ENCODE measurements around the gene SMKR1. TPM values are rescaled to one million over a fixed set of nuclear protein-coding genes. Genes with fewer than 3 reads are reported as not detected.

Gene SMKR1
- total RNA-seq, 1 donor from 2014 or later: not detected

DNA sequence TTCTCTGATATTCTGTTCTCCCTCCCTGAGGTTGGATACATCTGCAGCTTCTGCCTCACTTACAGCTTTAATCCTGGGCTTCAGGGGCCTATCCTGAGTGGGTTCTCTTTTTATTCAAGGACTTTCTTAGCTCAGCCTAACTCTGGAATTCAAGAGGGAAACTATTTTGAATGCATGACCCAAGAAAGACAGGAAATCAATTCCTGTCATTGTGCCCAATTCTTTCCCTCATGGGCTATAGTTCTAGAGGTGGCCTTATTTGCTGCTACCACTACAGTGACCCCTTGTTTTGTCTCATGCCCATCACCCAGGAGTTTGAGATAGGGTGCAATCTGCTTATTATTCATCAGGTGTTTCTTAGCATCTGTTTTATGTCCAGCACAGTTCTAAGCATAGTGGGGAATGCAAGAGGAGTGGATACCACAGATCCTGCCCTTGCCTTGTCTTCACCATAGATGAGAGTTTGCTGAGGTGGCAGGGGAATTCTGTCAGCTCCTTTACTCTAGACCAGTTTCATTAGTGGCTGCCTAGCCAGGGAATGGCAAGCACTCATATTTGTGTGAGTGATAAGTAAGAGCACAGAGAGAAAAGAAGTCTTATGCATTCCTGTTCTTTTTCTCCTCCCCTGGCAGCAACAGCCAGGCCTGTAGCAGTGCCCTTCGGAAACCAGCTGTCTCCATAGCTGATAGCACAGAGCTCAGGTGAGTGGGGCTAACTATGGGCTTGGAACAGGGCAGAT is 48.7 kb upstream of the SMKR1 start:
- Histone ChIP-seq H3K27ac (ENCODE audit: low read depth, low read length) (no peak overlapping the region), H3K36me3 (ENCODE audit: insufficient read depth, low read length) (no peaks in the 10 kb centered on the region), H3K9ac (ENCODE audit: low read length) (no peak overlapping the region), H2AFZ (ENCODE audit: low read depth, low read length) (no peak overlapping the region), H3K4me2 (ENCODE audit: low read length) (no peak overlapping the region), H4K20me1 (ENCODE audit: insufficient read depth, low read length) (no peaks in the 10 kb centered on the region), H3K4me3 (ENCODE audit: insufficient read depth, low read depth, low read length) (no peak overlapping the region), H3K9me3 (ENCODE audit: insufficient read depth, low read depth, low read length) (peaks cover 2% of the 10 kb centered on the region), H3K27me3 (ENCODE audit: insufficient read depth, low read length) (no peaks in the 10 kb centered on the region), H3K79me2 (ENCODE audit: insufficient read depth, low read length) (no peaks in the 10 kb centered on the region), H3K4me1 (ENCODE audit: insufficient read depth, low read length) (no peaks in the 10 kb centered on the region)
- no peaks in the 10 kb centered on the region for H3K27me3 Mint-ChIP-seq (ENCODE audit: low read depth, unreplicated experiment)
- TF ChIP-seq, protein P1, sequence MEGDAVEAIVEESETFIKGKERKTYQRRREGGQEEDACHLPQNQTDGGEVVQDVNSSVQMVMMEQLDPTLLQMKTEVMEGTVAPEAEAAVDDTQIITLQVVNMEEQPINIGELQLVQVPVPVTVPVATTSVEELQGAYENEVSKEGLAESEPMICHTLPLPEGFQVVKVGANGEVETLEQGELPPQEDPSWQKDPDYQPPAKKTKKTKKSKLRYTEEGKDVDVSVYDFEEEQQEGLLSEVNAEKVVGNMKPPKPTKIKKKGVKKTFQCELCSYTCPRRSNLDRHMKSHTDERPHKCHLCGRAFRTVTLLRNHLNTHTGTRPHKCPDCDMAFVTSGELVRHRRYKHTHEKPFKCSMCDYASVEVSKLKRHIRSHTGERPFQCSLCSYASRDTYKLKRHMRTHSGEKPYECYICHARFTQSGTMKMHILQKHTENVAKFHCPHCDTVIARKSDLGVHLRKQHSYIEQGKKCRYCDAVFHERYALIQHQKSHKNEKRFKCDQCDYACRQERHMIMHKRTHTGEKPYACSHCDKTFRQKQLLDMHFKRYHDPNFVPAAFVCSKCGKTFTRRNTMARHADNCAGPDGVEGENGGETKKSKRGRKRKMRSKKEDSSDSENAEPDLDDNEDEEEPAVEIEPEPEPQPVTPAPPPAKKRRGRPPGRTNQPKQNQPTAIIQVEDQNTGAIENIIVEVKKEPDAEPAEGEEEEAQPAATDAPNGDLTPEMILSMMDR (IDR thresholded peaks at IDR 0.05; ENCODE audit: insufficient read depth, low read depth, low read length): no peak
- TF ChIP-seq EZH2 (IDR thresholded peaks at IDR 0.05; ENCODE audit: insufficient read depth, low read length): no peak
- peaks cover 5% of the 10 kb centered on the region for H3K4me1 Mint-ChIP-seq (ENCODE audit: low read depth, unreplicated experiment)
- H3K4me3 Mint-ChIP-seq (ENCODE audit: unreplicated experiment): no peak overlapping the region
- no peak for DNase-seq (ENCODE audit: low read depth)
- H3K9me3 Mint-ChIP-seq (ENCODE audit: unreplicated experiment): peaks cover 7% of the 10 kb centered on the region
- peaks cover 5% of the 10 kb centered on the region for H3K36me3 Mint-ChIP-seq (ENCODE audit: low read depth, unreplicated experiment)
- H3K27ac Mint-ChIP-seq (ENCODE audit: unreplicated experiment): no peak overlapping the region
- FAIRE-seq: no peak

DNA sequence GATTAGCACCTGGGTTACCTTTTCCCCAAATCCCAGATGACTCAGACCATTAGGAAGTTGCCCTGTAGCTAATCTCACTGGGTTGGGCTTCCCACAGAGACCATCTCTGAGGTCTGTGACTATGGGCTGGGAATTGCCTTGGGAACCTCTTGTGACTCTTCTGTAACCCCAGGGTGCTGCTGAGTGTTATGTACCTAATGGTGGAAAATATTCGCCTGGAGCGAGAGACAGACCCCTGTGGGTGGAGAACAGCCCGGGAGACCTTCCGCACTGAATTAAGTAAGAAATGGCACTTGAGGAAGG is 48.1 kb upstream of the SMKR1 start:
- no peak for TF ChIP-seq EZH2 (IDR thresholded peaks at IDR 0.05; ENCODE audit: insufficient read depth, low read length)
- TF ChIP-seq, protein P1 (IDR thresholded peaks at IDR 0.05; ENCODE audit: insufficient read depth, low read depth, low read length): no peak
- Mint-ChIP-seq H3K27me3 (ENCODE audit: low read depth, unreplicated experiment) (no peaks in the 10 kb centered on the region), H3K4me3 (ENCODE audit: unreplicated experiment) (no peak overlapping the region), H3K27ac (ENCODE audit: unreplicated experiment) (no peak overlapping the region), H3K36me3 (ENCODE audit: low read depth, unreplicated experiment) (peaks cover 2% of the 10 kb centered on the region), H3K4me1 (ENCODE audit: low read depth, unreplicated experiment) (peaks cover 5% of the 10 kb centered on the region), H3K9me3 (ENCODE audit: unreplicated experiment) (peaks cover 2% of the 10 kb centered on the region)
- Histone ChIP-seq H3K36me3 (ENCODE audit: insufficient read depth, low read length) (no peaks in the 10 kb centered on the region), H3K27me3 (ENCODE audit: insufficient read depth, low read length) (no peaks in the 10 kb centered on the region), H4K20me1 (ENCODE audit: insufficient read depth, low read length) (no peaks in the 10 kb centered on the region), H3K4me1 (ENCODE audit: insufficient read depth, low read length) (no peaks in the 10 kb centered on the region), H3K79me2 (ENCODE audit: insufficient read depth, low read length) (no peaks in the 10 kb centered on the region), H2AFZ (ENCODE audit: low read depth, low read length) (no peak overlapping the region), H3K9ac (ENCODE audit: low read length) (no peak overlapping the region), H3K4me3 (ENCODE audit: insufficient read depth, low read depth, low read length) (no peak overlapping the region), H3K9me3 (ENCODE audit: insufficient read depth, low read depth, low read length) (no peaks in the 10 kb centered on the region), H3K4me2 (ENCODE audit: low read length) (no peak overlapping the region), H3K27ac (ENCODE audit: low read depth, low read length) (no peak overlapping the region)
- DNase-seq (ENCODE audit: low read depth) (no peak), FAIRE-seq (no peak)

DNA sequence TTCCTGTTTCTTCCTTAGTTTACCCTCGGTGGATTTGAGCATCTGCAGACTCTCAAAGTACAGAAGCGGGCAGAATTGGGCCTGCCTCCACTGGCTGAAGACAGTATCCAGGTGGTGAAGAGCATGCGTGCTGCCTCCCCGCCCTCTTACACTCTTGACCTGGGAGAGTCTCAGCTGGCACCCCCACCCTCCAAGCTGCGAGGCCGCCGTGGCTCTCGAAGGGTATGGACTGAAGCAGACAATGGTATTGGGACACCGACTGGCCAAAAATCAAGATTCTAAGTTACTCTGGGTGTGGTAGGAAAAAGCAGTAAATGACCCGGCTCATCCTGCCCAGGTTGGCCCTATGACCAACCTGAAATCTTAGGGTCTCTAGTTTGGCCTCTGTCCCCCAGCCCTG is 45.9 kb upstream of the SMKR1 start:
- Histone ChIP-seq H3K36me3 (ENCODE audit: insufficient read depth, low read length) (peaks cover 3% of the 10 kb centered on the region), H4K20me1 (ENCODE audit: insufficient read depth, low read length) (no peaks in the 10 kb centered on the region), H3K4me3 (ENCODE audit: insufficient read depth, low read depth, low read length) (no peak overlapping the region), H3K4me1 (ENCODE audit: insufficient read depth, low read length) (no peaks in the 10 kb centered on the region), H3K27me3 (ENCODE audit: insufficient read depth, low read length) (no peaks in the 10 kb centered on the region), H3K9me3 (ENCODE audit: insufficient read depth, low read depth, low read length) (no peaks in the 10 kb centered on the region), H2AFZ (ENCODE audit: low read depth, low read length) (no peak overlapping the region), H3K79me2 (ENCODE audit: insufficient read depth, low read length) (no peaks in the 10 kb centered on the region), H3K27ac (ENCODE audit: low read depth, low read length) (no peak overlapping the region), H3K4me2 (ENCODE audit: low read length) (no peak overlapping the region), H3K9ac (ENCODE audit: low read length) (no peak overlapping the region)
- Mint-ChIP-seq H3K27me3 (ENCODE audit: low read depth, unreplicated experiment) (no peaks in the 10 kb centered on the region), H3K4me1 (ENCODE audit: low read depth, unreplicated experiment) (peaks cover 5% of the 10 kb centered on the region), H3K36me3 (ENCODE audit: low read depth, unreplicated experiment) (no peaks in the 10 kb centered on the region), H3K27ac (ENCODE audit: unreplicated experiment) (no peak overlapping the region), H3K4me3 (ENCODE audit: unreplicated experiment) (no peak overlapping the region), H3K9me3 (ENCODE audit: unreplicated experiment) (no peaks in the 10 kb centered on the region)
- DNase-seq (ENCODE audit: low read depth) (no peak), FAIRE-seq (no peak)
- TF ChIP-seq, protein P1 (IDR thresholded peaks at IDR 0.05; ENCODE audit: insufficient read depth, low read depth, low read length): no peak
- no peak for TF ChIP-seq EZH2 (IDR thresholded peaks at IDR 0.05; ENCODE audit: insufficient read depth, low read length)
